ENCODE results near the gene CAMK2B.

The CAMK2B gene

GRCh38 chr7:44308596-44309270 lies 16.7 kb downstream of the CAMK2B start:
- DNase-seq (ENCODE audit: low spot score) = no peak

GRCh38 chr7:44307905-44308595 lies 17.3 kb downstream of the CAMK2B start:
- DNase-seq (ENCODE audit: low spot score) = no peak

- DNase-seq (ENCODE audit: low spot score) = no peak
These were observed 18.0 kb downstream of the CAMK2B start for GRCh38 chr7:44307301-44307900.

GRCh38 chr7:44306606-44307005 lies 18.8 kb downstream of the CAMK2B start:
- DNase-seq (ENCODE audit: low spot score) = no peak

GRCh38 chr7:44305564-44306507 lies 19.6 kb downstream of the CAMK2B start:
- no peak for DNase-seq (ENCODE audit: low spot score)

- DNase-seq (ENCODE audit: low spot score) = no peak
These were observed 30.9 kb downstream of the CAMK2B start for GRCh38 chr7:44294325-44295069.

- no peak for DNase-seq (ENCODE audit: low spot score)
These were observed 31.7 kb downstream of the CAMK2B start for GRCh38 chr7:44293561-44294324.

GRCh38 chr7:44292876-44293560 lies 32.4 kb downstream of the CAMK2B start:
- DNase-seq (ENCODE audit: low spot score) = no peak

- no peak for DNase-seq (ENCODE audit: low spot score)
These were observed 33.0 kb downstream of the CAMK2B start for GRCh38 chr7:44292420-44292817.

GRCh38 chr7:44291733-44292419 lies 33.5 kb downstream of the CAMK2B start:
- DNase-seq (ENCODE audit: low spot score) = no peak

GRCh38 chr7:44291066-44291732 lies 34.2 kb downstream of the CAMK2B start:
- DNase-seq (ENCODE audit: low spot score) = no peak

- no peak for DNase-seq (ENCODE audit: low spot score)
These were observed 35.2 kb downstream of the CAMK2B start for GRCh38 chr7:44290252-44290620.

- DNase-seq (ENCODE audit: low spot score) = no peak
These were observed 35.8 kb downstream of the CAMK2B start for GRCh38 chr7:44289341-44290251.

GRCh38 chr7:44288811-44289340 lies 36.5 kb downstream of the CAMK2B start:
- no peak for DNase-seq (ENCODE audit: low spot score)

GRCh38 chr7:44288381-44288685 lies 37.1 kb downstream of the CAMK2B start:
- no peak for DNase-seq (ENCODE audit: low spot score)

- DNase-seq (ENCODE audit: low spot score) = no peak
These were observed 37.7 kb downstream of the CAMK2B start for GRCh38 chr7:44287488-44288380.

Measured in pons (tissue), 1 donor.